HCT116 (cell line): ENCODE results near the gene CNTNAP2. TPM values are rescaled to one million over a fixed set of nuclear protein-coding genes. Genes with fewer than 3 reads are reported as not detected.

Source experiments
- ATAC-seq: fragments of 200-7000 bp; cut with Tn5 transposase; 2 replicates; pipeline ENCODE4 v1.9.1; 2020; ENCODE audit warnings: mild to moderate bottlenecking, moderate library complexity
- BruUV-seq: library from RNA; stranded (reverse); fragments of 400-500 nt; replicated peaks from 2 replicates; lab custom pipeline; 2021; lab: Mats Ljungman, UMichigan
- CTCF ChIA-PET: fragments of 300-600 bp; sonication (Branson Sonifier 250); formaldehyde crosslinking; loops from one replicate; lab custom pipeline; 2021; ENCODE audit warnings: antibody characterized with exemption; lab: Charles Lee
- POLR2A ChIA-PET: fragments of 300-600, 350-600 bp; sonication (Branson Sonifier 250); formaldehyde crosslinking; loops from one replicate; lab custom pipeline; 2021; ENCODE audit warnings: antibody characterized with exemption; lab: Charles Lee
- RAD21 ChIA-PET, 2 experiments: fragments of 300-600 bp; sonication (Branson Sonifier 250); formaldehyde crosslinking; loops; one replicate each; lab custom pipeline; 2023; ENCODE audit warnings: low total read pairs in 2 of 2; ENCODE audit not compliant: uncharacterized antibody in 2 of 2, unreplicated experiment in 2 of 2, low non-redundant PET in 1 of 2; lab: Charles Lee
- DNase-seq: peaks from one replicate; pipeline ENCODE4 v3.0.0-alpha.2; 2010; ENCODE audit warnings: low read depth, low spot score
- H2AFZ ChIP-seq: fragments of 200-600 bp; shearing (Covaris generic), sonication (generic); 2 replicates; pipeline ENCODE4 v1.6.1; 2017; ENCODE audit warnings: low read depth, mixed run types, mixed read lengths, antibody characterized with exemption, low read length; ENCODE audit not compliant: poor library complexity, severe bottlenecking
- H3K27ac ChIP-seq: 2 replicates; pipeline ENCODE4 v1.5.1; 2012; ENCODE audit warnings: low read depth, low read length
- H3K27me3 ChIP-seq: fragments of 200-600 bp; sonication (generic); 2 replicates; pipeline ENCODE4 v1.6.1; 2016; ENCODE audit warnings: mixed run types, low read length, mixed read lengths; ENCODE audit not compliant: insufficient read depth
- H3K36me3 ChIP-seq, 2 experiments: fragments of 200-500 bp in 1 of 2; fragments of 200-600 bp in 1 of 2; sonication (Bioruptor generic) in 1 of 2; sonication (generic) in 1 of 2; 2 replicates each; pipeline versions ENCODE4 v1.5.1 to v1.6.1; 2014 to 2016; ENCODE audit warnings: low read length in 2 of 2, inconsistent platforms in 1 of 2, mixed read lengths in 1 of 2, mixed run types in 1 of 2; ENCODE audit not compliant: insufficient read depth in 2 of 2, control insufficient read depth in 1 of 2
- H3K4me1 ChIP-seq, 2 experiments: fragments of 200-600 bp in 1 of 2; sonication (generic) in 1 of 2; 2 replicates each; pipeline versions ENCODE4 v1.5.1 to v1.6.1; 2012 to 2017; ENCODE audit warnings: low read length in 2 of 2, inconsistent platforms in 1 of 2, mild to moderate bottlenecking in 1 of 2, mixed read lengths in 1 of 2, mixed run types in 1 of 2, moderate library complexity in 1 of 2; ENCODE audit not compliant: insufficient read depth in 2 of 2, control insufficient read depth in 1 of 2
- H3K4me2 ChIP-seq: fragments of 200-600 bp; sonication (generic); 2 replicates; pipeline ENCODE4 v1.6.1; 2017; ENCODE audit warnings: mixed run types, low read length, mixed read lengths
- H3K4me3 ChIP-seq, 2 experiments: fragments of 200-600 bp in 1 of 2; sonication (generic) in 1 of 2; replicated peaks in 1 of 2; 2 replicates each; pipeline ENCODE4 v1.5.1; 2011 to 2016; ENCODE audit warnings: low read length in 2 of 2, control low read depth in 1 of 2, low read depth in 1 of 2, mild to moderate bottlenecking in 1 of 2, mixed read lengths in 1 of 2, mixed run types in 1 of 2
- H3K79me2 ChIP-seq: fragments of 200-600 bp; sonication (generic); 2 replicates; pipeline ENCODE4 v1.6.1; 2017; ENCODE audit warnings: mild to moderate bottlenecking, mixed run types, low read length, moderate library complexity, mixed read lengths; ENCODE audit not compliant: insufficient read depth
- H3K9ac ChIP-seq: fragments of 200-600 bp; sonication (generic); 2 replicates; pipeline ENCODE4 v1.6.1; 2016; ENCODE audit warnings: low read length, mixed read lengths
- H3K9me2 ChIP-seq: fragments of 200-600 bp; sonication (generic), shearing (Covaris generic); 2 replicates; pipeline ENCODE4 v1.6.1; 2017; ENCODE audit warnings: mixed run types, mild to moderate bottlenecking, moderate library complexity; ENCODE audit not compliant: insufficient read depth
- H3K9me3 ChIP-seq, 2 experiments: fragments of 200-500 bp in 1 of 2; fragments of 200-600 bp in 1 of 2; sonication (Bioruptor generic) in 1 of 2; sonication (generic) in 1 of 2; 2 replicates each; pipeline ENCODE4 v1.6.1; 2014 to 2017; ENCODE audit warnings: low read length in 2 of 2, mixed read lengths in 2 of 2, inconsistent platforms in 1 of 2, low read depth in 1 of 2, mild to moderate bottlenecking in 1 of 2, mixed run types in 1 of 2, moderate library complexity in 1 of 2; ENCODE audit not compliant: control insufficient read depth in 1 of 2, insufficient read depth in 1 of 2
- H4K20me1 ChIP-seq: fragments of 200-600 bp; sonication (generic), shearing (Covaris generic); 2 replicates; pipeline ENCODE4 v1.6.1; 2017; ENCODE audit warnings: mixed run types, mild to moderate bottlenecking, moderate library complexity; ENCODE audit not compliant: insufficient read depth
- CEBPB ChIP-seq: IDR thresholded peaks from 2 replicates; pipeline ENCODE4 v1.6.1; 2012; ENCODE audit warnings: low read depth
- CTCF ChIP-seq, 3 experiments: fragments of 200-600 bp in 1 of 3; sonication (generic) in 1 of 3; IDR thresholded peaks in 2 of 3; conservative IDR thresholded peaks in 1 of 3; 2 replicates each; pipeline ENCODE4 v1.5.1; 2012 to 2017; ENCODE audit warnings: low read depth in 2 of 3, low read length in 2 of 3, antibody characterized with exemption in 1 of 3, borderline replicate concordance in 1 of 3, control low read depth in 1 of 3, mild to moderate bottlenecking in 1 of 3, mixed read lengths in 1 of 3, mixed run types in 1 of 3, moderate library complexity in 1 of 3; ENCODE audit not compliant: insufficient read depth in 1 of 3
- EGR1 ChIP-seq: IDR thresholded peaks from 2 replicates; pipeline ENCODE4 v1.6.1; 2012; ENCODE audit warnings: low read depth
- ELF1 ChIP-seq: IDR thresholded peaks from 2 replicates; pipeline ENCODE4 v1.6.1; 2012; ENCODE audit warnings: low read depth, borderline replicate concordance
- EZH2 ChIP-seq: fragments of 200-600 bp; sonication (generic); IDR thresholded peaks from 2 replicates; pipeline ENCODE4 v1.6.1; 2017; ENCODE audit warnings: antibody characterized with exemption, mixed run types
- FOSL1 ChIP-seq: IDR thresholded peaks from 2 replicates; pipeline ENCODE4 v1.6.1; 2012; ENCODE audit warnings: low read depth
- JUND ChIP-seq: IDR thresholded peaks from 2 replicates; pipeline ENCODE4 v1.6.1; 2012
- MAX ChIP-seq: IDR thresholded peaks from 2 replicates; pipeline ENCODE4 v1.6.1; 2012
- REST ChIP-seq: IDR thresholded peaks from 2 replicates; pipeline ENCODE4 v1.6.1; 2012; ENCODE audit warnings: low read depth
- SIN3A ChIP-seq: IDR thresholded peaks from 2 replicates; pipeline ENCODE4 v1.6.1; 2012; ENCODE audit warnings: low read depth
- SP1 ChIP-seq: IDR thresholded peaks from 2 replicates; pipeline ENCODE4 v1.6.1; 2012; ENCODE audit warnings: low read depth
- ZBTB33 ChIP-seq: IDR thresholded peaks from 2 replicates; pipeline ENCODE4 v1.6.1; 2011; ENCODE audit warnings: mild to moderate bottlenecking, low read length, moderate library complexity; ENCODE audit not compliant: insufficient replicate concordance; ENCODE audit errors: extremely low read depth
- ZFX ChIP-seq: fragments of 450-650 bp; IDR thresholded peaks from 2 replicates; pipeline ENCODE4 v1.6.1; 2017
- ZNF274 ChIP-seq: fragments of 200-500 bp; sonication (Bioruptor generic); IDR thresholded peaks from 2 replicates; pipeline ENCODE4 v1.6.1; 2014; ENCODE audit warnings: mild to moderate bottlenecking, low read depth, low read length, inconsistent platforms
- intact Hi-C: fragments of 100-400 bp; cut with micrococcal nuclease; formaldehyde crosslinking; loops from 2 replicates; pipeline ENCODE4 v1.10.0; 2022
- total RNA-seq: library from RNA; stranded (reverse); gene quantifications from one replicate; pipeline ENCODE4 v1.2.1, GENCODE V29; 2021; ENCODE audit not compliant: unreplicated experiment

The CNTNAP2 gene
- total RNA-seq, 1 experiment from 2014 or later: 0.37 TPM

DNA sequence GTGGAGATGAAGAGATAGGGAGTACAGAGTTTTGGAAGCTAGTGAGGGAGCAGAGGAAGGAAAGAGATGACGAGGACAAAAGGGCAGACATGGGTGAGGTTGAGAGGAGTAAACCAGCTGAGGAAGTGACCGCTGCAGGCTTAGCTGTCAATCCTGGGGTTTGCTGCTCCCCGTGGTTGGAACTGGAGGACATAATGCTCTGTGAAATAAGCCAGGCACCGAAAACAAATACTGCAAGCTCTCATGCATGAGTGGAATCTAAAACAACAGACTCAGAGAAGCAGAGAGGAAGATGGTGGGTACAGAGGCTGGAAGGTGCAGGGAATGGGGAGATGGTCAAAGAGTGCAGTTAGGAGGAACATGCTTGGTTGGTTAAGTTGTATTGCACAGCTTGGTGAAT is 1991.8 kb downstream of the CNTNAP2 start:
- no peak for TF ChIP-seq CEBPB
- no peak for TF ChIP-seq ELF1
- TF ChIP-seq EGR1: no peak
- no peak for TF ChIP-seq REST
- TF ChIP-seq SP1: no peak
- no peak for TF ChIP-seq EZH2
- TF ChIP-seq ZNF274: no peak
- no peak for TF ChIP-seq JUND
- TF ChIP-seq SIN3A: no peak
- TF ChIP-seq FOSL1: no peak
- TF ChIP-seq ZBTB33: no peak
- no peak for TF ChIP-seq CTCF (IDR thresholded peaks at IDR 0.05 in 2 of 3, conservative IDR thresholded peaks at IDR 0.05 in 1 of 3; ENCODE audit: borderline replicate concordance in 1 of 3, insufficient read depth in 1 of 3, low read depth in 2 of 3, low read length in 2 of 3)
- no peak for TF ChIP-seq ZFX
- no peak for TF ChIP-seq MAX
- TF ChIP-seq, all 23 proteins: peak for 0
- Histone ChIP-seq H2AFZ (no peak overlapping the region), H3K27me3 (no peaks in the 10 kb centered on the region), H3K9me3 (no peaks in the 10 kb centered on the region), H3K9me2 (no peaks in the 10 kb centered on the region), H3K79me2 (no peaks in the 10 kb centered on the region), H3K9ac (no peak overlapping the region), H3K27ac (no peak overlapping the region), H4K20me1 (no peaks in the 10 kb centered on the region), H3K4me1 (no peaks in the 10 kb centered on the region), H3K36me3 (no peaks in the 10 kb centered on the region), H3K4me3 (no peak overlapping the region), H3K4me2 (no peak overlapping the region)
- DNase-seq: no peak
- BruUV-seq: no TSS peak
- POLR2A ChIA-PET: no interaction called here
- ATAC-seq: no peak
- CTCF ChIA-PET: no interaction called here
- RAD21 ChIA-PET: no interaction called here
- intact Hi-C loops: no loop called here
